GM18870 (cell line): ENCODE results near the gene TBC1D12.
"Not testable (repeated sequence)": the region's sequence is repeated elsewhere in the genome, so short reads cannot be mapped to it uniquely, and the experiment has no call there.

Source experiments
- ATAC-seq: cut with Tn5 transposase; IDR thresholded peaks from one replicate; pipeline ENCODE4 v1.9.1; 2021; ENCODE audit warnings: moderate library complexity; ENCODE audit not compliant: unreplicated experiment

Gene TBC1D12

GRCh38 chr10:94450782-94451181 lies 48.4 kb downstream of the TBC1D12 start:
- ATAC-seq, result no peak

- no peak for ATAC-seq
Measured at GRCh38 chr10:94451883-94452519, 49.7 kb downstream of the TBC1D12 start.

- no peak for ATAC-seq
Measured at GRCh38 chr10:94456942-94457341, 54.6 kb downstream of the TBC1D12 start.

- ATAC-seq, result no peak
Measured at GRCh38 chr10:94459385-94459784, 57.0 kb downstream of the TBC1D12 start.

GRCh38 chr10:94461503-94461902 lies 59.2 kb downstream of the TBC1D12 start:
- no peak for ATAC-seq

- ATAC-seq, result no peak
Measured at GRCh38 chr10:94462130-94462529, 59.8 kb downstream of the TBC1D12 start.

GRCh38 chr10:94465684-94466083 lies 63.3 kb downstream of the TBC1D12 start:
- no peak for ATAC-seq

GRCh38 chr10:94481410-94481809 lies 79.1 kb downstream of the TBC1D12 start:
- no peak for ATAC-seq

GRCh38 chr10:94483970-94484369 lies 81.6 kb downstream of the TBC1D12 start:
- ATAC-seq, result no peak

GRCh38 chr10:94485094-94485493 lies 82.8 kb downstream of the TBC1D12 start:
- no peak for ATAC-seq

- no peak for ATAC-seq
Measured at GRCh38 chr10:94487575-94487974, 85.2 kb downstream of the TBC1D12 start.

GRCh38 chr10:94489107-94489506 lies 86.8 kb downstream of the TBC1D12 start:
- no peak for ATAC-seq

GRCh38 chr10:94489976-94490788 lies 87.8 kb downstream of the TBC1D12 start:
- ATAC-seq, result no peak

GRCh38 chr10:94490789-94491039 lies 88.4 kb downstream of the TBC1D12 start:
- no peak for ATAC-seq

GRCh38 chr10:94493463-94493862 lies 91.1 kb downstream of the TBC1D12 start:
- ATAC-seq, result no peak

- ATAC-seq, result peak; percentile 72
Measured at GRCh38 chr10:94496010-94496409, 93.7 kb downstream of the TBC1D12 start.

- ATAC-seq, result no peak
Measured at GRCh38 chr10:94496646-94497045, 94.3 kb downstream of the TBC1D12 start.

GRCh38 chr10:94500063-94500462 lies 97.7 kb downstream of the TBC1D12 start:
- ATAC-seq, result no peak

- no peak for ATAC-seq
Measured at GRCh38 chr10:94521276-94522250, 119.2 kb downstream of the TBC1D12 start.

GRCh38 chr10:94524146-94524545 lies 121.8 kb downstream of the TBC1D12 start:
- no peak for ATAC-seq

- no peak for ATAC-seq
Measured at GRCh38 chr10:94524711-94525110, 122.4 kb downstream of the TBC1D12 start.

- ATAC-seq, result not testable (repeated sequence)
Measured at GRCh38 chr10:94531550-94531949, 129.2 kb downstream of the TBC1D12 start.
